Raji (cell line): ENCODE results near the gene ACAA1.

Experiments
- POLR2A ChIP-seq: IDR thresholded peaks from 2 replicates; pipeline ENCODE4 v1.6.1; 2011; ENCODE audit warnings: low read depth, low read length, control low read depth; ENCODE audit not compliant: insufficient read depth

ACAA1 gene

DNA sequence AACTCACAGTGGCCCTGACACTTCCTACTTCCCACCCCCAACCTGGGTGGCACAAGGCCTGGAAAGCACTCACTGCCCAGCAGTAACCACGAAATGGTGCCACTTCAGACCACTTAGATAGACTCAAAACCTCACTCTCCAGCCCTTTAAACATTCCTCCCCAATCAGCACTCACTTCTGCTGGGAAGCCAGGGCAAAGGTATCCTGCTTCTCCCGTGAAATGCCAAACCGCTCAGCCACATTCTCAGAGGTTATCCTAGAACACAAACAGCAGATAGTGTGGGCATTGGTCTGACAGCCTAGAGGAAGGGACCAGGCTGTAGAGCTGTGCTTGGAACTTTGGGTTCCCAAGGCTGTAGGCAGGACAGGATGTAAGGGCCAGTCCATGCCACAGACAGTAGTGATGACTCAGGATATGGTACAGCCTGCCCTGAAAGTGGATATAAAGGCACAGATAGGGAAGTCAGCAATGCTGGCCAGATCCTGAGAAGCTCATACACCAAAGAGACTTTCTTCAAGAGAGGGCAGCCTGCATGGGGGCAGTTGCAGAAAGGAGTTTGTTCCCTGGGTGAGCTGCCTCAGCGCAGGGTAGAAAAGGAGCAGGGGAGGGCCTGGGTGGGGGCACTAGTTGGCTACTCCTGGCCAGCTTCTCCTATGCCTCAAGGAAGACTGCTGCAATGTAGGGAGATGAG, 9.2 kb downstream of the ACAA1 start:
- no peak for TF ChIP-seq POLR2A

DNA sequence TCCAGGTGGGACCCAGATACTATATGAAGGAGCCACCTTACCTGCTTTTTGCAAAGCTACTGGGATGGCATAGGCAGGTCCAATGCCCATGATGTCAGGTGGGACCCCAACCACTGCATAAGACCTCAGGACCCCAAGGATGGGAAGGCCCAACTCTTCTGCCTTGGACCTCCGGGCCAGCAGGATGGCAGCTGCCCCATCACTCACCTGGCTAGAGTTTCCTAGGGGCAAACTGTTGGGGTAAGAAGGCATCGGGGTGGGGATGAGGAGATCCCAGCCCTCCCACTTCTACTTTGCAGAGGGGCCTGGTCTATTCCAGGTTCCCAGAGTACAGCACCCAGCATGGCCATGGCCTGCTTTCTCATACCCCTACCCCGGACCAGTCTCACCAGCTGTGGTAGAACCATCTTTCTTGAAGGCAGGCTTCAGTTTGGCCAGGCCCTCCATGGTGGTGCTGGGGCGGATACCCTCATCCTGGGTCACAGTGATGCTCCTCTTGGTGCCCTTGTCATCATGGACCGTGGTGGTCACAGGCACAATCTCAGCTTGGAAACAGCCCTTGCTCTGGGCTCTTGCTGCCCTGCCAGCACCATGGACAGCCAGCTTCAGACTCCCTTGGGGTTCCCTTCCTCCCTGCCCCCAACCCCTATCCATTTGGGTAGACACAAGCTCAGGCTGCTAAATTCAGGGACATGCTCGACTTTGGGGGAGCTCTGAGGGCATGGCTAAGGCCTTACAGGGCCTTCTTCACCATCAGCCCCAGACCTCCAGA, 10.6 kb downstream of the ACAA1 start:
- TF ChIP-seq POLR2A, result no peak

- no peak for TF ChIP-seq POLR2A
These were observed 11.4 kb downstream of the ACAA1 start for GRCh38 chr3:38125305-38126120.

- no peak for TF ChIP-seq POLR2A
These were observed 12.4 kb downstream of the ACAA1 start for GRCh38 chr3:38124324-38125122.

DNA sequence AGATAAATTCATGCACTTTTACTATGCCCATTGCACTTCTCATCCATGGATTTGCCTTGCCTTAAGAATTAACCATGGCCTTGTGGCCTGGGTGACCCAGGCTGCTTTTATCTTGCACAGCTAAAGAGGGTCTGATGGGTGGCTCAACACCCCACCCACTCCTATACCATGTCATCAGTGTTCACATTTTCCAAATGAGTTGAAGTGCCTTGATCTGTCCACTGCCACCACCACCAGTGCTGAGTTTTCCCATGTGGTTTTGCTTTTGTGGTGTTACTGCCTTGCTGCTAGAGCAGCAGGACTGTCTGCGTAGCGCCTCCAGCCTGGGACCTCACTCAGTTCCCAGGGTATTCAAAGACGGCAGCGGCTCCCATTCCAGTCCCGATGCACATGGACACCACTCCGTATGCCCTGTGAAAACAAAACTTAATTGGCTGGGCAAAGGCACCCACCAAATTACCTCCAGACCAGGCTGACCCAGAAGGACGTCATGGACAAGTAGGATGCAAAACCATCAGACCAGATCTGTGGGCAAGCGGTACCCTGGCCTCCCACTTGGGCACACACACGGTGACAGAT, 14.1 kb downstream of the ACAA1 start:
- no peak for TF ChIP-seq POLR2A

- TF ChIP-seq POLR2A, result no peak
These were observed 15.0 kb downstream of the ACAA1 start for GRCh38 chr3:38121832-38122461.

DNA sequence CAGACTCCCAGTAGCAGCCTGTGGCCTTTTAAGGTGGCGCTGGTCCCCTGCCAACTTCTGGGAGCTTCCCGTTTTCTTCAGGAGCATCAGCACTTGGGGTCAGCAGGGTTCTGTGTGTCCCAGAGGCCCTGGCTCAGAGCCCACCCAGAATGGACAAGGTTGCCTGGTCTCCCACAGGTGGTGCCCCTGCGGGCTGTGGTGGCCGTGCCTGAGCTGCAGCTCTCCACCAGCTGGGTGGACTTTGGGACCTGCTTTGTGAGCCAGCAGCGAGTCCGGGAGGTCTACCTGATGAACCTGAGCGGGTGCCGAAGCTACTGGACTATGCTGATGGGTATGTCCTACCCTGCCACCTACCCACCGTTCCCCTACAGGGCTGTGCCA, 15.5 kb downstream of the ACAA1 start:
- no peak for TF ChIP-seq POLR2A

- no peak for TF ChIP-seq POLR2A
These were observed 16.1 kb downstream of the ACAA1 start for GRCh38 chr3:38120693-38121450.

GRCh38 chr3:38119821-38120692, 16.9 kb downstream of the ACAA1 start:
- no peak for TF ChIP-seq POLR2A

DNA sequence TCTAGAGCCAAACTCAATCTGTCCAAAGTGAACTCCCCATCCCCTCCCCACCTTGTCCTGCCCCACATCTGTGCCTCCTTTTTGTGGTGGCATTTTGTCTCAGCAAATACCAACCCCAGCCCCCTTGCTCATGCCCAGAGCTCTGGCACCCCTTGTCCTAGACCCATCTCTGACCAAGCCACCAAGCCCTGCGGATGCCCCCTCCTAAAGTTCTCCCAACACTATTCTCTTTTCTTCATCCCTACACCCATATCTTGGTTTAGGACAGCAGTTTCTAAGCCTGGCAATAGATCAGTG, 17.7 kb downstream of the ACAA1 start:
- TF ChIP-seq POLR2A, result no peak

GRCh38 chr3:38118421-38119247, 18.3 kb downstream of the ACAA1 start:
- no peak for TF ChIP-seq POLR2A

DNA sequence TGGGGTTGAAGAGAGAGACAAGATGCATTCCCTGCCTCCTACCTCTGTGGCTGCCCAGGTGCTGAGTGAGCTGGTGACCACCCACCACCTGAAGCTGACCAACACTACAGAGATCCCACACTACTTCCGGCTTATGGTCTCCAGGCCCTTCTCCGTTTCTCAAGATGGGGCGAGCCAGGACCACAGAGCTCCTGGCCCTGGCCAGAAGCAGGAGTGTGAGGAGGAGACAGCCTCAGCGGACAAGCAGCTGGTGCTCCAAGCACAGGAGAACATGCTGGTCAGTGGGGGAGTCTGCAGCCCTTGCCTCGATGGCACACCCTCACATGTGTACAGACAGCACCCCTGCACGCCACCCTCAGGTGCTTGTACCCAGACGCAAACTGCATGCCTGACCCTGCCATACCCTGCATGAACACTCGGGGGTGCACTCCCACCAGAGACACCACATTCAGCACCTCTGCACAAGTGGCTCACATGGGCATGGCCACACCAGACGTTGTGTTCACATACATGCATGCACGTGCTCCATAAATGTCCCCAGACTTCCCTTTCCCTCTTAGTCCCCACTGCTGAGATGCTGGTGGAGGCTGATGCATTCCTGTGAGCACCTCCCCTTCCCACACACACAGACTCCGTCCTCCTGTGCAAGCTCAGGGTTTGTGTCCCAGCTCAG, 19.0 kb downstream of the ACAA1 start:
- TF ChIP-seq POLR2A, result no peak
